Inferior parietal cortex (tissue), 1 donor: ENCODE results near the gene CD52.
"Not testable (repeated sequence)": the region's sequence is repeated elsewhere in the genome, so short reads cannot be mapped to it uniquely, and the experiment has no call there.

Experiments
- DNase-seq: peaks from one replicate; pipeline ENCODE4 v3.0.0-alpha.2; 2016; ENCODE audit errors: extremely low spot score

CD52 gene

GRCh38 chr1:26302733-26303405 is 14.9 kb upstream of the CD52 start:
- DNase-seq, result no peak

- DNase-seq, result no peak
These were observed 12.0 kb upstream of the CD52 start for GRCh38 chr1:26305667-26306289.

- peak; percentile 91 for DNase-seq
These were observed 11.2 kb upstream of the CD52 start, which contains the start of gene UBXN11 for GRCh38 chr1:26306290-26307229. Gene UBXN11, minus strand, starts transcription at chr1:26306636. Its CDS starts 3,753 bp downstream, at chr1:26302883.

- no peak for DNase-seq
These were observed 10.4 kb upstream of the CD52 start for GRCh38 chr1:26307363-26307781.

- DNase-seq, result not testable (repeated sequence)
These were observed 9.5 kb upstream of the CD52 start for GRCh38 chr1:26307966-26308899.

- DNase-seq, result no peak
These were observed 3.3 kb upstream of the CD52 start for GRCh38 chr1:26314501-26314900.

- DNase-seq, result no peak
These were observed 1.6 kb upstream of the CD52 start for GRCh38 chr1:26315874-26316850.

- no peak for DNase-seq
These were observed 612 bp upstream of the CD52 start for GRCh38 chr1:26317146-26317545.

GRCh38 chr1:26318338-26319064 is 743 bp downstream of the CD52 start:
- no peak for DNase-seq

GRCh38 chr1:26320896-26321295 is 3.1 kb downstream of the CD52 start:
- DNase-seq, result no peak

GRCh38 chr1:26321315-26322041 is 3.7 kb downstream of the CD52 start:
- DNase-seq, result peak; percentile 95

GRCh38 chr1:26322042-26322331 is 4.2 kb downstream of the CD52 start:
- DNase-seq, result no peak

GRCh38 chr1:26323382-26323781 is 5.6 kb downstream of the CD52 start:
- no peak for DNase-seq

- DNase-seq, result no peak
These were observed 6.8 kb downstream of the CD52 start for GRCh38 chr1:26324550-26324949.

- DNase-seq, result no peak
These were observed 10.2 kb downstream of the CD52 start for GRCh38 chr1:26327956-26328362.

- DNase-seq, result no peak
These were observed 10.8 kb downstream of the CD52 start for GRCh38 chr1:26328597-26328996.

GRCh38 chr1:26329380-26329779 is 11.6 kb downstream of the CD52 start:
- not testable (repeated sequence) for DNase-seq

- no peak for DNase-seq
These were observed 12.5 kb downstream of the CD52 start for GRCh38 chr1:26330276-26330675.

- not testable (repeated sequence) for DNase-seq
These were observed 15.6 kb downstream of the CD52 start for GRCh38 chr1:26333312-26333711.
